GM21717 (cell line): ENCODE results near the gene MOV10L1.
"Not testable (repeated sequence)": the region's sequence is repeated elsewhere in the genome, so short reads cannot be mapped to it uniquely, and the experiment has no call there.

ENCODE experiments used
- ATAC-seq: cut with Tn5 transposase; IDR thresholded peaks from one replicate; pipeline ENCODE4 v1.9.1; 2021; ENCODE audit warnings: mild to moderate bottlenecking, moderate library complexity; ENCODE audit not compliant: unreplicated experiment

MOV10L1 gene

DNA sequence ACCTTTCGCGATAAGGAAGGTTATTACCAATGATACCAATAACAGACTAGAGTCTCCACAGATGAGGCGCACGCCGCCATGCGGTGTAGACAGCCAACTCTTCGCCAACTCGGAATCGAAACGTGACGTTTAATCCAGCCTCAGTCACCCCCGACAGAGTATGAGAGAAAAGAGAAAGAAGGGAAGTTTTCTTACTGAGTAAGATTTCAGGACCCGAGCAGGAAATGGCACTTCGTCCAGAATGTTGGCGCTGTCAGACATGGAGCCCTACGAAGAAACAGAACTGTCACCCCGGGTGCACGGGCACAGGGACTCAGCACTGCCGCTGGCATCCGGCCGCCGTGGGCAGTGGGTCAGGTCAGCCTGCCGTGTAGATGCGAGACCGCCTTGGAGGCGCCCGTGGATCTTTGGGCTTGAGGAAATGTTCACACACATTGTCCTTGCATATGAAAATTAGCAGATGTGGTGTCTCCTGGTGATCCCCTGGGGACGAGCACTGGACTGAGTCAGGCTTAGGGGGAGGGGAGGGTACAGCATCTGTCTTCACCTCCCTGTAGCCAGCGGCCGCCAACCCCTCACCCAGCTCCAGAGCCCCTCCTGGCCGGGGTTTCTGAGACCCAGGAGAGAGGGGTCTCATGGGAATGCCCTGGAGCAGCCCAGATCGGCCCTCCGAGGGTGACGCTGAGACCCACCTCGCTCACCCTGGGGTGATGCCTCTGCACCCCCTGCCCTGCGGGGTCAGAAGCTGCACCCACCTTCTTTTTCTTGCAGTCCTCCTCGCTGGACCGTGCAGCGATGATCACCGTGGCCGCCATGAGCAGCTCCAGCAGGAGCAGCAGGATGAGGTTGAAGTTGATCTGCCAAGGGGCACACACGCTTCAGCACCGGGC lies 12.9 kb upstream of the MOV10L1 start:
- ATAC-seq, result no peak

GRCh38 chr22:50078246-50078645 lies 11.6 kb upstream of the MOV10L1 start:
- no peak for ATAC-seq

DNA sequence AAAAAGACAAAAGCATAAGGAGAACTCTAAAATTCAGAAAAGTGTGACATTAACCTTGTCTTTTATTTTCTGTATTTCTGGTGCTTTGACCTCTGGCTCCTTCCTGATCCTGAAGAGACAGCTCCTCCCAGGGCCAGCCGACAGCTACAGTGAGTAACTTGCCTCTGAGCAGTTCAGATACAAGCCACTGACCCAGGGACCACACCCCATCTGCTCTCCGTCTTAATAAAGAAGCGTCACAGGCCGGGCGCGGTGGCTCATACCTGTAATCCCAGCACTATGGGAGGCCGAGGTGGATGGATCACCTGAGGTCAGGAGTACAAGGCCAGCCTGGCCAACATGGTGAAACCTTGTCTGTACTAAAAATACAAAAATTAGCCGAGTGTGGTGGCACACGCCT lies 11.0 kb upstream of the MOV10L1 start:
- ATAC-seq, result no peak

DNA sequence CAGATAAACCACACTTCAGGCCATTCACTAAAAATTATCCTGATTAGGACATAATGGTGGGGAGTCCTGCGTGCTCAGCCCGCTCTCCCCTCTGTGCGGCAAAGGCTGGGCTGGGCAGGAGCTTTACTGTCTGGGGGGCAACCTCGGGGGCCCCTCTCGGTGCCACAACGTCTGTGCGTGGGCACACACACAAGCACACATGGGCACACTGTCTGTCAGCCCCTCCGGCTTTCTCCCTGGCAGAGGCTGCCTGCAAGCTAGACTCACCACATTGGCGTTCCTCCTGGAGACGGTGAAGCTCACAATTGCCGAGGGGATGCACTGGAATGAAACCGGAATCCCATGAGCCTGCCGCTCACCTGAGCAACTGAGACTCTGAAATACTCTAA lies 9.7 kb upstream of the MOV10L1 start:
- no peak for ATAC-seq

DNA sequence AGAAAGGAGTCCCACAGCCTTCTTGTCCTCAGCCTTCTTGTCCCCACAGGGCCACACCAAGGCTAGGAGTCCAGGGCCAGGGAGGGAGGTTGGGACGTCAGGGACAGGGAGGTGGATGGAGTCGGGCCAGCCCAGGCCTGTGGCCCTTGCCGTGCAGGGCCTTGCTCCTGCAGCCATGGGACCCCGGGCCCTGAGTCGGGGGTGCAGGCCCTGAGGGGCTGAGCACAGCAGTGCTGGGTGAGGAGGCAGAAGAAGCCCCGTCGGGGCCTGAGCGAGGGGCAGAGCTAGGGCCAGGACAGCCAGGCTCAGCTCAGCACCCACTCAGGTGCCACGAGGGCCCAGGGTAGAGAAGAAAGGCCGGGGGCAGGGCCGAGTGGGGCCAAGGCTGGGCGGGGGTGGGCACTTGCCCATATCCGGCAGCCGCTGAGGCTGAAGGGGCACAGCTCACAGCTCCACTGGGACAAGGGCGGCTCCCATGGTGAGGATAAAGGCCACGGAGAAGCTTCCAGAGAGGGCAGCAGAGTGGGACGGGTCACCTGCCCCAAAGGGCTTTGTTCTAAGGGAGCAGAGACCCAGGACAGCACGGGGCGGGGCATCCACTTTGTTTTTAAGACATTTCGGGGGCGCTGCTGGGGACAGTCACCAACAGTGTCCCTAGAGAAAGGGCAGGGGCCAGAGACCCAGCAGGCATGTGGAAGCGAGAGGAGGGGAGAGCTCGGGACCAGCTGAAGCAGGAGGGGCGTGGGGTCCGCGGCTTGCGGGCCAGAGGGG lies 8.2 kb upstream of the MOV10L1 start:
- ATAC-seq, result no peak

GRCh38 chr22:50082197-50082715 lies 7.5 kb upstream of the MOV10L1 start:
- no peak for ATAC-seq

DNA sequence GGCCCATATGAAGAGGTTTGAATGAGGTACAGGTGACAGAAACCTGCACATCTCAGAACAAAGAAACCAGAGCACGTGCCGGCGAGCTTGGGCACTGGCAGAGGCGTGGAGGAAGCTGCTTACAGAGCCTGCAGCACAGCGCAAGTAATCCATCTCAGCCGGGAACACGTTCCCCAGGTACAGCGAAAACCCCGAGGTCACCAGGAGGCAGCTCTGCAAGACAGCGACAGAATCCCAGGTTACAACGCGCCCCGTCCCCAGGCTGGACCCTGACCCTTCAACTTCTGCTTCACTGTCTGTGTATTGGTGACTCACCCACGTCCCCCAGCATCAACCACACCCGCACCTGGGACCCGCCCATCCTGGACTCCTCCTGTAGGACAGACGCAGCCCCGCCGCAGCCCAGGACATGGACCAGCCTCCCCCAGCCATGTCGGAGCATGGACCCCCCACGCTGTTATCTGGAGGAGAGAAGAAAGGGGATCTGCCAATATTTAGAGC lies 6.8 kb upstream of the MOV10L1 start:
- no peak for ATAC-seq

GRCh38 chr22:50083462-50084079 lies 6.2 kb upstream of the MOV10L1 start:
- no peak for ATAC-seq

GRCh38 chr22:50084080-50084477 lies 5.7 kb upstream of the MOV10L1 start:
- no peak for ATAC-seq

- ATAC-seq, result no peak
These were observed 5.2 kb upstream of the MOV10L1 start for GRCh38 chr22:50084614-50085021.

DNA sequence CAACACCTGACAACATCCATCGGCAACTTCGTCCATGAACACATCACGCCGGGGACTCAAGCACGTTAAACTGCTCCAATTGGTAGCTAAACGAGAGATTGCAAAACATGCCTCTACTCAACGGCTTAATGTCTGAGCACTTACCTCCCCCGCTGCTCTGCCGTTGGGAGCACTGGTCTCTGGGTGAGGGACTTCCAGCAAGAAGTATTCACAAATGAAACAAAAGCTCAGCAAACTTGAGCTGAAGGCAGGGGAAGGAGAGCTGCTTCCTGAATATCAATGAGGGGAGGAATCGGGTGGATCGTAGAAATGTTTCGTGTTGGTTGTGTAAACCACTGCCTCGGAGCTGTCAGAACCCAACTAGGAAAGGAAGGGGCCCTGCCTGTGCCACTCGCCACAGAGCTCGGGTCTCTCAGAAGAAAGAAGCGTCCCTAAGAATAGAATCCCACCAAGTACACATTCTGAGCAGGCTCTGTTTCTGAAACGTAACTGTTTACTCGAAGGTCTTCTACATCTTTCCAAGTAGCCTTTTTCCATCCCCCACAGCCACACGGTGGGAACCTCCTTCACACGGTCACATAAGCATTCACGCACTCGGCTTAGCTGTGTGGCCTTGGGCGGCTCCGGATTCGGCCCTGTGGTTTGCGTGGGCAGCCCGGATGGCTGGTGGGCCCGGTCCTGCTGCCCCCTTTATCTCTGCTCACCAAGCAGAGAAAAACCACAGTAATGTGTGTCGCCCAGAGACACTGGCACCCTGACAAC lies 4.4 kb upstream of the MOV10L1 start, which contains the start of gene MLC1:
Gene MLC1, minus strand, starts transcription at position 216 of the 762 bp plus-strand sequence. CDS start 524 bp downstream, outside the sequence.
- no peak for ATAC-seq

GRCh38 chr22:50086526-50086925 lies 3.3 kb upstream of the MOV10L1 start:
- no peak for ATAC-seq

GRCh38 chr22:50086975-50087374 lies 2.8 kb upstream of the MOV10L1 start:
- not testable (repeated sequence) for ATAC-seq

GRCh38 chr22:50087646-50088045 lies 2.2 kb upstream of the MOV10L1 start:
- ATAC-seq, result no peak

DNA sequence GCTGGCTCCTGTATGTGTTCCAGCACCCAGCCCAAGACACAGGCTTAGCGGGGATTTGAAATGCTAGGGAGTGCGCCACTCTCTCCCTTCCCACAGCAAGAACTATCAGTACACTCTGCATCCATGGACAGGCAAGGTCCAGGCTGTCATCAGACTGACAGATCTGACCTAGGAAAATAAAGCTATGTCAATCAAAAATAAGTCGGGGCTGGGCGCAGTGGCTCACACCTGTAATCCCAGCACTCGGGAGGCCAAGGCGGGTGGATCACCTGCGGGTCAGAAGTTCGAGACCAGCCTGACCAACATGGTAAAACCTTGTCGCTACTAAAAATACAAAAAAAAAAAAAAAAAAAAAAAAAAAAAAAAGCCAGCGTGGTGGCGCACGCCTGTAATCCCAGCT lies 1.7 kb upstream of the MOV10L1 start:
- ATAC-seq, result no peak

DNA sequence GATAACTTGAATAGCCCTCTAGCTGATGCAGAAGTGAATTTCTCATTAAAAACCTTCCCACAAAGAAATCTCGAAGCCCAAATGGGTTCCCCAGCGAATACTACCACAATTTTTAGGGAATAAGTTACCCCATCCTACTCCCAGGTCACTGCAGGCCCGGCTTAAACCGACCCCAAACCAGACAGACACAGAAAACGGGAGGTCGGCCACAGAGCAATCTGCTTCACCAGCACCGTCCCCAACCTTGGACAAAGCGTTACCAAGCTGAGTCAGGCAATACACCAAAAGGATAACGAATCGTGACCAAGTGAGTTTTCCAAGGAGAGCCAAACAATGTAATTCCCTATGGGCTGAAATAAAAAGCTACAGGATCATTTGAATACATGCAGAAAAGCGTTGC lies 575 bp upstream of the MOV10L1 start:
- ATAC-seq, result no peak

DNA sequence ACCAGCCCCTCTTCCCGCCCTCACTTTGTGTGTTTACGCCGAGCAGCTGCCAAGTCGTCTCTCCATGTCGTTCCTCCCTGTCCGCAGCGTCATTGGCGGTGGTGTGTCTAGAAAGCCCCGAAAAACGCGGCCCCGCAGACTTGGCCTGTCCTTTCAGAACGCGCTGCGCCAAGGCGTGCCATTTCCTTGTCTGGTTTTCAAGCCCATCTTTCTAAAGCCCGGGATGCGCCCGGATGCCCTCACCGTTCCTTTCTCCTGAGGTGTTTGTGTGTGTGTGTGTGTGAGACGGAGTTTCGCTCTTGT lies 557 bp downstream of the MOV10L1 start:
- no peak for ATAC-seq

DNA sequence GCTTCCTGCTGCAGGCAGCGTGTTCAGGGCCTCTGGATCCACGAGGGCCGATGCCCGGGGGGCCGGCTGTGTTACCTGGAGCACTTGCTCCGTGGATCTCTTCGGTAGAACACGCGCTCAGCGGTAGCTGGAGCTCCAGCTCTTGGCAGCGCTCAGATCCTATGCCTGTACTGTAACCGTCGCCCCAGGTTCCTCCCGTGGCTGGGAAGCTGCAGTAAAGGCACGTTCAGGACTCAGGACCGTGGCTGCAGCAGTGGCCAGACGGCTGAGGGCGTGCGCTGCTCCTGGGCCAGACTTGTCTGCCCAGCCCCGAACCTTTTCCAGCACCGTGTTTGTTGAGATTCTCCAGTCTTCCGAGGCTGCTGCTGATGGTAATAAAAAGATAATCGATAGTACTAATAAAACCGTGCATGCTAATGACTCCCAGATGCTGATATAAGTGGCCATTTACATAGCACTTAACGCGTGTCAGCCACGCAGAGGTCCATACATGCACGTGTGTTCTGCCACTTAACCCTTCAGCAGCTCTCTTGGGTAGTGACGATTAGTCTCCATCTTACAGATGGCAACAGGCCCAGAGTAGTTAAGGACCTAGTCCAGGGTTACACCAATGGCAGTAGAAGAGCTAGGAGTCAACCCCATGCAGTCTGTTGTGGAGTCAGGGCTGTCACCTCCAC lies 1.4 kb downstream of the MOV10L1 start:
- no peak for ATAC-seq

- ATAC-seq, result no peak
These were observed 2.5 kb downstream of the MOV10L1 start for GRCh38 chr22:50092342-50092741.

GRCh38 chr22:50098052-50098451 lies 8.2 kb downstream of the MOV10L1 start:
- no peak for ATAC-seq
